AG09309 (cell line): ENCODE measurements around the gene KCNK17.

Experiments
- DNase-seq: peaks from one replicate; pipeline ENCODE4 v3.0.0-alpha.2; 2010; ENCODE audit warnings: low read depth
- H3K4me3 ChIP-seq: 2 replicates; pipeline ENCODE4 v1.5.1; 2011; ENCODE audit warnings: mild to moderate bottlenecking, low read depth, low read length, moderate library complexity; ENCODE audit not compliant: control insufficient read depth
- TF ChIP-seq, protein P1 (sequence below): IDR thresholded peaks from 2 replicates; pipeline ENCODE4 v1.5.1; 2011; ENCODE audit warnings: mild to moderate bottlenecking, low read depth, low read length, inconsistent platforms; ENCODE audit not compliant: insufficient read depth, control insufficient read depth; ENCODE audit errors: missing control alignments

Gene KCNK17

DNA sequence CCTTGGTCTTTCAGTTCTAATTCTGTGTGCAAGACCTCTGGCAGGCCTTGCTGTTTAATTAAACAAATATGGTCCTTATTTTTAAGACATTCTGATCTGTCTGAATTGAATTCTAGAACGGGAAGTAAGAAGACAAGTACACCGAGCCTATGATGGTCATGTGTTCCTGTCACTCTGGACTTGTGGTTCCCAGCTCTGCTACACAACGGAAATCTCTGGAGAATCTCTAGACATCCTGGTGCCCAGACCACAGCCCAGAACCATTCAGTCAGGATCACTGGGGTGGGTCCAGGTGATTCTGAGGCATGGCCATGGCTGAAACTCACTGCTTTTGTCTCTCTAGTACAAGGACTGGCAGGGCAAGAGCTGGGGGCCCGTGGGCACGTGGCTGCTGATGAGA lies 24.2 kb upstream of the KCNK17 start:
- DNase-seq = no peak
- no peak overlapping the region for H3K4me3 ChIP-seq
- TF ChIP-seq, protein P1, sequence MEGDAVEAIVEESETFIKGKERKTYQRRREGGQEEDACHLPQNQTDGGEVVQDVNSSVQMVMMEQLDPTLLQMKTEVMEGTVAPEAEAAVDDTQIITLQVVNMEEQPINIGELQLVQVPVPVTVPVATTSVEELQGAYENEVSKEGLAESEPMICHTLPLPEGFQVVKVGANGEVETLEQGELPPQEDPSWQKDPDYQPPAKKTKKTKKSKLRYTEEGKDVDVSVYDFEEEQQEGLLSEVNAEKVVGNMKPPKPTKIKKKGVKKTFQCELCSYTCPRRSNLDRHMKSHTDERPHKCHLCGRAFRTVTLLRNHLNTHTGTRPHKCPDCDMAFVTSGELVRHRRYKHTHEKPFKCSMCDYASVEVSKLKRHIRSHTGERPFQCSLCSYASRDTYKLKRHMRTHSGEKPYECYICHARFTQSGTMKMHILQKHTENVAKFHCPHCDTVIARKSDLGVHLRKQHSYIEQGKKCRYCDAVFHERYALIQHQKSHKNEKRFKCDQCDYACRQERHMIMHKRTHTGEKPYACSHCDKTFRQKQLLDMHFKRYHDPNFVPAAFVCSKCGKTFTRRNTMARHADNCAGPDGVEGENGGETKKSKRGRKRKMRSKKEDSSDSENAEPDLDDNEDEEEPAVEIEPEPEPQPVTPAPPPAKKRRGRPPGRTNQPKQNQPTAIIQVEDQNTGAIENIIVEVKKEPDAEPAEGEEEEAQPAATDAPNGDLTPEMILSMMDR = no peak

DNA sequence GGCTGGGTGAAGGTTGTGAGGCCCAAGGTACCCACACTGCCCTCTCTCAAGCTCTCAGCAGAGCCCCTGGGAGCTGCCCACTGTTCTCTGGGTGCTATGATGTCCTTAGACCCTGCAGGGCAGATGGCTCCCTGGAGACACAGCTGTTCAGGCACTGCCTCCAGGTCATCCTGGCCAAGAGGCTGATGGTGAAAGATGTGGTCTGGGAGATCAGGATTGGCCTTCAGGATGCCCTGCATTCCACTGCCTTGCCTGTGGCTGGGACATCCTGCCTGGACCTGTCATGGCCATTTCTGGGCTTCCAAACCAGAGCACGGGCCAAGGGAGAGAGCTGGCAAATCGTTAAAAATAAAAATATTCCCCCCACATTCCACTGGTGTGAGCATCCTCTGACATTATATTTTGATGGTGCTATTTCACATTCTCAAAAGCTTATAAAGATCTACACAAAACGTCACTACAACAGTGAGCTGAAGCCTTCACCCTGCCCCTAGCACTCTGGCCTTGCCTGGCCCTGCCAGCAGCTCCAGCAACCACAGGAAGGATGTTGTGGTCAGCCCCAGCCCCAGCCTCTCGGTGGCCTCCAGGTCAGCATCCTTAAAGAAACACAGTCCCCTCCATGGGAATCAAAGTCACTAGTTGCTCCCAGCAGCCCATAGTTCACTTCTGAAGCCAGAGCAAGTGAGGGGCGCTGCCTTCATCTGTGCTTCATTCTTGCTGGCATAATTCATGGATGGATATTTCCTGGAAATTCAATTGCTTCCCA lies 21.7 kb upstream of the KCNK17 start:
- DNase-seq = no peak
- TF ChIP-seq, protein P1 = no peak
- no peak overlapping the region for H3K4me3 ChIP-seq

DNA sequence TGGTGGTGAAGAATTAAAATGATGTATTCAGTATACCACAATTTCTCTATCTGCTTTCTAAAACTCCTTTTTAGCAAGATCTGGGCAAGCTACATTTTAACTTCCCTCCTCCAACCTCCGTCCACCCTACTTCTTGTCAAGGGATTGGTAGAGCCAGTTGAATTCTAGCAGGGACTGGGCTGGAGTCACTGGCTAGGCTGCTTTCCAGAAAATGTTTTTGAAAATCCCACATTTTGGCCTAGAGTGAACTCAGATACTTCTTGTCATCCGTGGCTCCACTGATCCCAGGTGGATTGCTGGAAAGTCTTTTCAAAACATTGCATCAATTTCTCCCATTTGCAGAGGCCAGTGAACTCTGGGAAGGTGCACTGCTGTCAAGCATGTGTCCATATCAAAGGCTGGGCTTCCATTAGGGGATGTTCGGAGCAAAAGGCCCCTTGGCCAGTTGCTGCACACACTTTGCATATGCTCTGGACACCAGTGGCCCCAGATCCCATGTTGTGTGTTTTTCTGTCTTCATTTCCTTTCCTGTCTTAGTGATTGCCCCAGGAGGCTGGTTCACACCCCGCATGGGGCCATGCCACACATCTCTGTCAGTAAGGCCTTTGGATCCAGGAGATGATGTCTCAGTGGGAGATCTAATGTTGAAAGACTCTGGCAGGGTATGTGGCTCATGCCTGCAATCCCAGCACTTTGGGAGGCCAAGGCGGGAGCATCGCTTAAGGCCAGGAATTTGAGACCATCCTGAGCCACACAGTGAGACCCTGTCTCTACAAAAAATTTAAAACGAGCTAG lies 19.6 kb upstream of the KCNK17 start:
- TF ChIP-seq, protein P1 = no peak
- H3K4me3 ChIP-seq = no peak overlapping the region

DNA sequence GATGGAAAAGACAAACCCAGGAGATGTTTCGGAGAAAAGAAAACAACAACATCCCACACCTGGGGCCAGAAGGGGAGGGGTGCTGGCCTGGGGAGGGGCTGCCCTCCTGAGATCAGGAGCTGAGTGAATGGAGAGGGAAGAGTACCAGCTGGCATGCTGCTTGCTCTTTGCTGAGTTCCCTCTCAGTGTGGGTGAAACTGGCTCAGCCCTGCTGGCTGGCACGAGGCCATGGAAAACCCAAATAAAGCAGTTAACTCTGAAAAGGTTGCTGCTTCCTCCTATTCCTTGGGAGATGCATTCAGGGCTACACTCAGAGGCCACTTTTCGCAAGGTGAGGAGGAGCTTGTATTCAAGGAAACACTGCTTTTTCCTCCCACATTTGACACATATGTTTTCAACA lies 16.3 kb upstream of the KCNK17 start:
- DNase-seq = no peak
- TF ChIP-seq, protein P1 = no peak
- H3K4me3 ChIP-seq = no peak overlapping the region

More for the DNA sequence above, 19.6 kb upstream of the KCNK17 start:
- DNase-seq = no peak

DNA sequence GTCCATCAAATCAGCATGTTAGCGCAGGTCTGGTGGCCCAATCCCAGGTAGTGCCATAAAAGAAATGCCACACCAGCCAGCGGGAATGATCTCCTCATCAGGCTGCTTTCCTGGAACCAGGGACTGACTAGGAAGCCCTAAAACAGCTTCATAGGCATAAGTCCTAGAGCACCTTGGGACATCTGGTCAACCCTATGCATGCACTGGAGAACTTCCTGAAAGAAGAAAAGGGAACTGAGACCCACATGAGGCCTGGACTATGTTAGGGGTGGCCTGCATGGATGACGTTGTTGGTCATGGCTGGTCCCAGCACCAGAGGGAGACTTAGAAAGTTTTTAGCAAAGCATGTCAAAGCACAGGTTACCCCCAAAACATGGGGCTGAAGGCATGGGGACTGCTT lies 15.8 kb upstream of the KCNK17 start:
- DNase-seq = no peak
- TF ChIP-seq, protein P1 = no peak
- no peak overlapping the region for H3K4me3 ChIP-seq

DNA sequence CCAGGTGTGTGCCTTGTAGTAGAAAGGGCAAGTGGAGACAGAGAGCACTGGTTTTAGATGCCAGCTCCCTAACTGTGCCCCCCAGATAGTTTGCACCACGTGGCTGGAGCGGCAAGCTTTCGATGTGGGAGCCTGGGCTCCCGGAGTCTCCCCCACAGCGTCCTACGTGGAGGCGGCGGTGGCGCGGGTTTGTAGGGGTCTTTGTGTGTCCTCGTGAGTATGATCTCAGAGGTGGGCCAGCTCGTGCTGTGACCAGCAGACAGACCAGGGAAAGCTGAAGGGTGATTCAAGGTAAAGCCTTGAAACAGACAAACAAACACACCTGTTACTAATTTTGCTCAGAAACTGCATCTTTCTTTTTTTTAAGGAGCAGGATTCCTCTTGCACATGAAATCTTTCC lies 13.8 kb upstream of the KCNK17 start:
- TF ChIP-seq, protein P1 = no peak
- H3K4me3 ChIP-seq = no peak overlapping the region
- no peak for DNase-seq
